ENCODE measurements around the gene CLEC2D. TPM values are rescaled to one million over a fixed set of nuclear protein-coding genes. Genes with fewer than 3 reads are reported as not detected.
"Not testable (repeated sequence)": the region's sequence is repeated elsewhere in the genome, so short reads cannot be mapped to it uniquely, and the experiment has no call there.

CLEC2D gene
- total and polyA plus RNA-seq, 8 donors = 8.9 to 41.7 (median 31.2) TPM

GRCh38 chr12:9687228-9687627, 17.7 kb downstream of the CLEC2D start:
- intact Hi-C loops (cut with DNase I) = no loop called here
- no peak for DNase-seq
- H3K4me1 ChIP-seq = no peaks in the 10 kb centered on the region
- ATAC-seq = no peak
- no peaks in the 10 kb centered on the region for H3K27me3 ChIP-seq
- H3K27ac ChIP-seq = no peak overlapping the region
- H3K4me3 ChIP-seq = no peak overlapping the region
- H3K36me3 ChIP-seq = peaks cover 0 to 34% of the 10 kb centered on the region in 2 donors
- TF ChIP-seq CTCF (IDR thresholded peaks at IDR 0.05) = no peak
- H3K9me3 ChIP-seq = peaks cover 0 to 13% of the 10 kb centered on the region in 2 donors

- ATAC-seq (no peak), DNase-seq (no peak)
- Histone ChIP-seq H3K4me1 (peaks cover 0 to 7% of the 10 kb centered on the region in 2 donors), H3K27ac (no peak overlapping the region), H3K9me3 (peaks cover 0 to 9% of the 10 kb centered on the region in 2 donors), H3K36me3 (peaks cover 0 to 44% of the 10 kb centered on the region in 2 donors), H3K4me3 (no peak overlapping the region), H3K27me3 (no peaks in the 10 kb centered on the region)
- intact Hi-C loops (cut with DNase I) = no loop called here
- no peak for TF ChIP-seq CTCF (IDR thresholded peaks at IDR 0.05)
Measured at GRCh38 chr12:9692909-9693308, 23.4 kb downstream of the CLEC2D start.

GRCh38 chr12:9694241-9694640, 24.7 kb downstream of the CLEC2D start:
- H3K4me1 ChIP-seq = peaks cover 0 to 19% of the 10 kb centered on the region in 2 donors

GRCh38 chr12:9695150-9695549, 25.6 kb downstream of the CLEC2D start:
- DNase-seq; H3K27ac ChIP-seq; H3K9me3 ChIP-seq; intact Hi-C loops (cut with DNase I); H3K27me3 ChIP-seq; ATAC-seq; H3K4me3 ChIP-seq: not testable (repeated sequence)
- peaks cover 0 to 24% of the 10 kb centered on the region in 2 donors for H3K36me3 ChIP-seq
- peaks cover 0 to 28% of the 10 kb centered on the region in 2 donors for H3K4me1 ChIP-seq

More at GRCh38 chr12:9694241-9694640, 24.7 kb downstream of the CLEC2D start:
- H3K9me3 ChIP-seq = peaks cover 0 to 9% of the 10 kb centered on the region in 2 donors
- DNase-seq = no peak
- peak overlapping the region in 1 of 2 donors; percentile 20 for H3K27ac ChIP-seq
- no peak for ATAC-seq
- H3K36me3 ChIP-seq = peaks cover 0 to 30% of the 10 kb centered on the region in 2 donors
- TF ChIP-seq CTCF (IDR thresholded peaks at IDR 0.05) = no peak
- intact Hi-C loops (cut with DNase I) = no loop called here
- H3K4me3 ChIP-seq = no peak overlapping the region
- no peaks in the 10 kb centered on the region for H3K27me3 ChIP-seq

GRCh38 chr12:9695661-9696060, 26.1 kb downstream of the CLEC2D start:
- peaks cover 0 to 24% of the 10 kb centered on the region in 2 donors for H3K36me3 ChIP-seq
- ATAC-seq; intact Hi-C loops (cut with DNase I); H3K27ac ChIP-seq; H3K9me3 ChIP-seq; DNase-seq; H3K27me3 ChIP-seq; H3K4me3 ChIP-seq: not testable (repeated sequence)
- peaks cover 0 to 30% of the 10 kb centered on the region in 2 donors for H3K4me1 ChIP-seq

GRCh38 chr12:9697619-9698018, 28.1 kb downstream of the CLEC2D start:
- no peak for ATAC-seq
- no peak for TF ChIP-seq CTCF (IDR thresholded peaks at IDR 0.05)
- no peak overlapping the region for H3K4me3 ChIP-seq
- H3K27ac ChIP-seq = no peak overlapping the region
- peaks cover 0 to 21% of the 10 kb centered on the region in 2 donors for H3K36me3 ChIP-seq
- H3K9me3 ChIP-seq = peaks cover 0 to 6% of the 10 kb centered on the region in 2 donors
- intact Hi-C loops (cut with DNase I) = no loop called here
- no peak for DNase-seq
- H3K27me3 ChIP-seq = no peaks in the 10 kb centered on the region
- H3K4me1 ChIP-seq = peaks cover 0 to 30% of the 10 kb centered on the region in 2 donors
